GM21825 (cell line): Measurements from ENCODE around the gene KIF16B.

ENCODE experiments used
- ATAC-seq: cut with Tn5 transposase; IDR thresholded peaks from one replicate; pipeline ENCODE4 v1.9.1; 2021; ENCODE audit warnings: mild to moderate bottlenecking, moderate library complexity; ENCODE audit not compliant: unreplicated experiment

The KIF16B gene

DNA sequence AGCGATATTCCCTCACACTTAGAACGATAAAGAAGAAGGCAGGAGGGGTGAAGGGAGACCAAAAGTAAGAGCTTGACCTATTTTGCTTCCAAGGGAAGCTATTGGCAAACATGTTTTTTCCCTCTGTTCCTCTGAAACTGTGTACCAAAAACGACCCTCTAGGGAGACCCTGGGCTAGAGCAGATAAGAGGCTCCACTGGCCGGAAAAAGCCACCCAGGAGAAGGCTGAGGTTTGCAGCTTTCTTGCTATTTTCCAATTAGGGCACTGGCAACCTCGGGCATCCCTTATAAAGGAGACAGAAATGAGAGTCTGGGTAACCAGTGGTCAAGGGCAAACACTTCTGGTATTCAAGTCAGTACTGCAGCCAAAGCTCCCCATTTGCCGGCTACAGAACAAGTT, 168.0 kb downstream of the KIF16B start:
- no peak for ATAC-seq

DNA sequence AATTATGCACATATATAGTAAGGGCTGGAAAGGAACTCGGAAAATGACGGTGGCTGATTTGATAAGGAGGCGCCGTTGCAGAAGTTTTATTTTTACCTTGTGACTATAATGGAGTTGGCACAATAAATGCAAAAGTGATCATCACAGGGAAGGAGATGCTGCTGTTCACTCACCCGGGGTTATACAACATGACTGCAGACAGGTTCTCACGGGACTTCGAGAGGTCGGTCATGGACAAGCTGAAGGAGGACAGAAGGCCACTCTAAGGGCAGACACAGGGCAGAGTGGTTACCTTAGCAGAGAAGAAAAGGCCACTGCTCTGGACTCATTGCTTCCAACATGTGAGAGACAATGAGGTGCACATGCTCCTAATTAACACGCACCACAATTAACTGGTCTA, 168.6 kb downstream of the KIF16B start:
- no peak for ATAC-seq

DNA sequence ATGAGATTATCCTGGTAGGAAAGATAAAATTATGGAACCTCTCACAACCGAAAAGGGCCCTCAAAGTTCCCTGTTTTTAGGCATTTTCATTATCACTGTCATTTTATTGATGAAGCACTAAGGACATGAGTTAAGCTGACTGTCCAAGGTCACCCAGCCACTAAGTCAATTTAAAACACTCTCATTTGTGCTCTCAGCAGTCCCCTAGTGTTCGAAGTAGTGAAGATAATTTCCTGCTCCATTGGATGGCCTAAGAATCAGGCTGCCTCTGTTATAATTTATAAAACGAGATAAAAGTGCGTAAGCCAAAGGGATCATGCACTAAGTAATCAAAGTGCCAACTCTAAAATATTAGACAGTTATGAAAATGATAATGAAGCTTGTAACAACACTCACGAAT, 169.1 kb downstream of the KIF16B start:
- no peak for ATAC-seq

DNA sequence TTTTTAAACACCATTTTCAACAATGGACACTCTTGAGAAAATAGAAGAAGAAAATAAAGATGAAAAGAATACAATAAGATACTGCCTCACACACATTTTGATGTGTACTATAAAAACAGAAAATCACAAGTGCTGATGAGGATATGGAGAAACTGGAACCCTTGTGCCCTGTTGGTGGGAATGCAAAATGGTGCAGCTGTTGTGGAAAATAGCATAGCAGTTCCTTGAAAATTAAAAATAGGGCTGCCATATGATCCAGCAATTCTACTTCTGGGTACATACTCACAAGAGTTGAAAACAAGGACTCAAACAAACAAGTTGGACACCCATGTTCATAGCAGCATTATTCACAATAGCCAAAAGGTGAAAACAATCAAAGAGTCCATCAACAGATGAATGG, 173.0 kb downstream of the KIF16B start:
- ATAC-seq: no peak

DNA sequence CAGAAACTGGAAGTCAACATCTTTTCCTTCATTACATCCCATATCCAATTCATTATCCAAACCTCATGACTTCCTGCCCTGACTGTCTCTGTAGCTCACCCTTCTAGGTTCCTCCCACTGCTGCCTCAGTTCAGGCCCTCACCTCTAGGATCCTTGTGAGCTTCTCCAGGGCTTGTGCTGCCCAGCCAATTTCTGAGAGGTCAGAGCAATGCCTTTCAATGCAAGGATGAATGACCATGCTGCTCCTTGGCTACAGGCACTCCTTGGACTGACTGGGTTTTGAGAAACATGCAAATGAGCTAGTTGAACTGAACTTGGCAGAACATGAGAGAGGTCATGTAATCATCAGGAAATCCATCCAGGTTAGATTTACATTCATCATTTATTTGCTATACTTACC, 173.4 kb downstream of the KIF16B start:
- no peak for ATAC-seq

DNA sequence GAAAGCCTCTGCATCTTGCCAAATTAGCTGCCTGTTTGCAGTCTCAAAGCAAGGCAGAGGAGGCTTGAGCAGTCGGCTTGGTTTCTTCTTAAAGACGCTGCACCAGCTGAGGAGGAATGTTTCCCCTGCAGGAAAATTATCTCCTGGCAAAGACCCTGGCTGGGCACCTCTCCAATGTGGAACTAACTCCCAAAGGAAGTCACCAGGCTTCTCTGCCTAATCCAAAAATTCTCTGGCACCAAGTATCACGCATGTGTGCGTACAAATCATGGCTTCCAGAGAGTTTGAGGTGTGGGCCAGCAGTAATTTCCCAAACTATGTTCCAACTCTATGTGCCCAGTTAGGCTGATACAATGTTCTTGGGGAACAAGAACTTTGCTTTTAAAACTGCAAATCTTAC, 176.2 kb downstream of the KIF16B start:
- ATAC-seq: no peak

DNA sequence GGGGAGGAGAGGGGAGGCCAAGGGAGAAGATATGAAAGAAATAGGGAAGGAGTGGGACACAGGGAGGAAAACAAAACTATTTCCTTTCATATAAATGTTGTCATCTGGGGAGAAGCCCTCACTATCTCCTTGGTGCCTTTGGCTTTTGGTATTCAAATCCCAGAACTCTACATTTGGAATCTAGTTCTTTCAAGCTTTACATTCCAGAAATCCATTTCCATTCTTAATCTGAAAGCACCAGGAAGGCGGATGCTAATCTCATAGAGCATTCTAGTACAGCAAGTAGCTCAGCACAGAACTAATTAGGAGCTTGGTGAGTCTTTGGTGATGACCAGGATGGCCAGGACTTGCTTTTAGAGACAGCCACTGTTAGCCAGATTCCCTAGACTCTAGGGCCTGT, 177.9 kb downstream of the KIF16B start:
- no peak for ATAC-seq

DNA sequence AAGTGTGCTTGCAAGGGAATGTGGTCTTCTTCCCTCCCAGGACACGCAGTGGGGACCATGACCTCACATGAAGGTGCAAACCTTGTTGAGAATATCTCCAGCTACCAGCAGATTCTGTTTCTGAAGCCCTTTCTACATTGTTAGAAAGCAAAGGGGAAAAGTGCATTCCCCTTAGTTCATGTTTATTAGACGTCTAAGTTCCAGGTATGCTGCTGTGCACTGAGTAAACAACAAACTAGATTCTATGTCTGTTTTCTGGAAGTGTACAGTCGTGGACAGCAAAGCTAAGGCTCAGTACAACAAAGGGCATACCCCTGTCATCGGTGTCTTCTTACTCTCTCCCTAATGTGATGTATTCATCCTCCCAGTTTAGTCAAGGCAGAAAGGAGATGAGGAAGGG, 178.5 kb downstream of the KIF16B start:
- no peak for ATAC-seq

DNA sequence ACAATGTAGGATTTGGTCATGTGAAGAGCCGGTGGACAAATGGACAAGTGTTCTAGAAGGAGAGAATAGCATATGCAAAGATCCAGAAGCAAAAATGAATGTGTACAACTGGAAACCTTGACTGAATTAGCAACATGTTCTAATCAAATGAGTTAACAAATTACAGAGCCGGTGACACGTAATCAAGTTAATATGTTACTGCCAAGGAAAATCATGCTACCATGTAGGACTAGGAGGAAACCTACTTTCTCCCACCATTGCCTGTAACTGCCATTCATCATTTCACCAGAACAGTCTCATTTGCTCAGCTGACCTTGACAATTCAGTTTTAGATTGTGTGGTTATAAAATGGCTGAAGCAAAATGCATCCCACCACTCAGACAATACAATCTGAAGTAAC, 179.4 kb downstream of the KIF16B start:
- ATAC-seq: no peak

DNA sequence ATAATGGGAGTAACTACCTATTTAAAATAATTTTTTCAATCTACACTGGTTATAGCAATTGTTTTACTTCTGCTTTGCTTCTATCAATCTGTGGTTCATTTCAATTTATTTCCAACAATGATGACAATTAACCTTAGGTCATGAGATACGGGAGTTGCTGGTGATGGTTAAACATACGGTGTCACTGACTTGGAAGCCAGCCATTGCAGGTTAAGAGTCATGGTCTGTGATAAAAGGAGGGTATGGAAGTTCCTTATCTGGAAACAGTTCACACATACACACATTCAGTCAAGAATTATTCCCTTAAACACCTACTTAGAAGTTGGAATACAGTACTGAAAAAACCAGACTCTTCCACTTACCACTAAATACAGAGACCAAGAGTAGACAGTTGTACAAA, 180.0 kb downstream of the KIF16B start:
- ATAC-seq: no peak

DNA sequence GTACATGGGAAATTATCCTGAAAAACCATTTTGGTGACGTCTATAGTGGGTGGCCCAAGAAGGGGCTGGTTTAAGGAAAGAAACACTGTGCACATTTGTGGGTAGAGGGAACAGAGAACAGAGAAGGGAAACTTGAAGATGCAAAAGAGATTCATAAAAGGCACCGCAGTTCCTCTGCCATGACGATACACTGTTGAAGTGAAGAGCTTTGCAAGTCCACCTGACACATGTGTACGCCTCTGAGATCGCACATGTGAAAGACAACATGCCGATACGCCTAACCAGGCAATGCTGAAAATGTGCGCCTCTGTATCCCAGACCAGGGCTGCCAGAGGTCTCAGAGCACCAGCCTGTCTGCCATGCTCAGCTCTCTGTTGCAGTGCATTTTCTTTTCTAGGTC, 180.9 kb downstream of the KIF16B start:
- ATAC-seq: peak; percentile 94

DNA sequence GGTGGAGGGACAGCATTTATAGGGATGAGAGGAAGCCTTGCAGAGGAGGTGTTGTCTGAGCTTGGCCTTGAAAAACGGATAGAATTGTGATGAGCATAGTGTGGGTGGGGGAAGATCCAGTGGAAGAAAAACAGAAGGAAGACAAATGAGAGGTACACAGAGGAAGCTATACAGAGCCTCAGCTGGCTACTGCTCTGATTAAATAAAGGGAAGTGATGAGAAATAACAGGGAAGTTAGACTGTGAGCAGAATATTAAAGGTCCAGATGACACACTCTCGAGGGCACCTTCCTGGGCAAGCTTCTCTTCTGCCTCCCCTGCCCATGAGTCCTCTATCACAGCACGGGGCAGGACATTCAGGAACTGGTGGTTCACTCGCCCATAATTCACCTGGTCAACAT, 182.3 kb downstream of the KIF16B start:
- no peak for ATAC-seq

DNA sequence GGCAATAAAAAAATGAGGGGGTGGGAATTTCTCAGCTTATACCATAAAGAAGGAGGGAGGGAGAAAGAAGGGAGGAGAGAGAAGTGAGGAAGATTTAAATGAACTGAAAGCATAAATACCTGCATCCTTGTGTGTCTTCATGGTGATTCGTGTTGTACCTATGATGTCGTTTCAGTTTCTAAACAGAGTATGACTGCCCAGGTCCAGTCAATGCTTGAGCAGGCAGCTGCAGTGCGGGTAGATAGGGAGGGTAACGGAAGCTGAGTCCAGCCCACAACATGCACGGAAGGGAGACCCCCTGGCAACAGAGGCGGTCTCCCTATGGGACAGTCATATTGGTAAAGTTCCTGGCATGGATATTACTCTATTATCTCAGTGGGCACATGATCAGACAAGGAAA, 184.5 kb downstream of the KIF16B start:
- no peak for ATAC-seq

DNA sequence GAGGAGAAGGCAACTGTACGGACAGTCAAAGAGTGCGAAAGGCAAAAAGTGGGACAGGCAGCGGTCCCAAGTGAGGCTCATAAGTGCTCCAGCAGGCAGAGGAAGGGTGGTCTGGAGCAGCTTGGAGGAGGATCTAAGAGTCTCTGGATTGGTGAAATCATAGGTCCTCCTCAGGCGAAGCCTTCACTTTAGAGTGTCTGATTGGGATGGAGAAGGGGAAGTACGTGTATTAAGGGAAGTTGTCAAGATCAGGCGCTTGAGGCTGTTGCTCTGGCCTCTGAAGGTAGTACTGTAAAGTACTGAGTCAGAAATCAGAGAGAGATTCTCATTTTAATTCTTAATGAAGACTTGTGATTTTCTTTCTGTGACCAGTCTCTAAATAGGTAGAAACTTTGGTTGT, 185.6 kb downstream of the KIF16B start:
- no peak for ATAC-seq

DNA sequence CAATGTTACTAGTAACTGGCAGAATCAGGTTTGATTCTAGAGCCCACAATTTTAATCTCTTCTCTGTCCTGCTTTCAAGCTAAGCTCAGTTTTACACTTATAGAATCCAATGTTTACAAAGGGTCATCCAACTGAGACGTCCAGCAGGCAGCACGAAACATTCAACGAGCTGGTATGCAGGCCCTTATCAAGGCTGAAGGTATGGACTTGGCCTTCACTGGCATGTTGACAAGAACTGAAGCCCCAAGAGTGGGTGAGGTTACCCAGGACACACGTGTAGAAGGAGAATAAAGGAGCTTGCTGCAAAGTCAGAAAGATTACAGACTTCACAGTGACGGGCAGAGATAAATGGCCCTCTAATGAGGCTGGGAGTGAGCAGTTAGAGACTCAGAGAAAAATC, 187.4 kb downstream of the KIF16B start:
- no peak for ATAC-seq

DNA sequence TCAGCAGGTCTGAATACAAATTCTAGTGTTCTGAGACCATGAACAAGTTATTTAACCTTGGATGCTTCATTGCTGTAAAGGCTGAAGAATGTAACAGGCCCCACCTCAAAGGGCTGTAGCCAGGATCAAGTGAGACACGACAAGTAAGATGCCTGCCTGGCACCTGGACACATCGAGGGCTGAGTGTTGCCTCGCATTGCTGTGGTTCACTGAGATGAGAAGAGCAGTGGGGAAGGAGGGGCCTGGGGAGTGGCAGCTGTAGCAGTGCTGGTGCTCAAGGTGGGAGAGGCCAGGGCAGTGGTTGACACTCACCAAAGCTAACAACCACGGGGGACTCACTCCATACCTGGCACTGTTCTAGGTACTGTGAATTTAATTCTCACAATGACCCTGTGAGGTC, 187.8 kb downstream of the KIF16B start:
- no peak for ATAC-seq

DNA sequence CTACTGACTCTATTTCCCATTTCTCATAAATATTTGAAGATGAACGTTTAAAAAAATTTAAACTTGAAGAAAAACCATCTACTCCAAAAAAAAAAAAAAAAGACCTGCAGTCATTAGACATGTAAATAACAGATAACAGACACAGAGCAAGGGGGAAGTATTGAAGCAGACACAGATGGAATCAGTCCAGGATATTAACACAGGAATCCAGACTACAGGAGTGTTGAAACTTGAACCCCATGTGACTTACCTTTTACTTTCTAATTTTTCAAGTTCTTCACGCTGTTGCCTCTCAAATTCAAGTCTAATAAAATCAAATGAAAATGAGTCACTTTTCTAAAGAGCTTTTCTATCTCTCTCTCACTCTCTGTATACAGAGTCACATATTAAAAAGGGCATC, 191.8 kb downstream of the KIF16B start:
- ATAC-seq: no peak

DNA sequence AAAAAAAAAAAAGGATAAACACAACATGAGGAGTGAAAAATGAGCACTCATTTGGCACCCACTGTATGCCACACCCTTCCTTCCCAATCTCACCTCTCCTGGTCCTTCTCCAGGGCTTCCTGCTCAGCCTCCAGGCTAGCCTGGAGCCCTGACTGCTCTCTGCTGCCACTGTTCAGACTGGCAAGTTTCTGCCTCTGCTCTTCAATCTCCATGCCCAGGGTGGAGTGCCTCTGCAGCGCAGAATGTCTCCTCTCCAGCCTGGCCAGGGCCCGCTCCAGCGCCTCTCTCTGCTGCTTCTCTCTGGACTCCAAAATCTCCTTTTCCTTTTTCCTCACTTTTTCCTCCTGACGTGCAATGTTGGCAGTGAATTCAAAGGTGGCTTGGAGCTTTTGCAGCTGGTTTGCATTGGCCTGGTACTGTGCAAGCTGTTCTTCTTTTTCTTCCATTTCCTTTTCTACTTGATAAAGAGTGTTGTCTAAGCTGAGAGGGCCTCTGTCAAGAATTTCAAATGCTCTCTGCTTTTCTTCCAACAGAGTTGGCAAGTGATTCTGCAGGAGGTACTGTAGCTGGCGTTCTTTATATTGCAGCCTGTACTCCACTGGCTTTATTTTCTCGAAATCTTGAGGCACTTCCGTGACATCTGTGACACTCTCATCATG, 194.4 kb downstream of the KIF16B start:
- ATAC-seq: no peak

DNA sequence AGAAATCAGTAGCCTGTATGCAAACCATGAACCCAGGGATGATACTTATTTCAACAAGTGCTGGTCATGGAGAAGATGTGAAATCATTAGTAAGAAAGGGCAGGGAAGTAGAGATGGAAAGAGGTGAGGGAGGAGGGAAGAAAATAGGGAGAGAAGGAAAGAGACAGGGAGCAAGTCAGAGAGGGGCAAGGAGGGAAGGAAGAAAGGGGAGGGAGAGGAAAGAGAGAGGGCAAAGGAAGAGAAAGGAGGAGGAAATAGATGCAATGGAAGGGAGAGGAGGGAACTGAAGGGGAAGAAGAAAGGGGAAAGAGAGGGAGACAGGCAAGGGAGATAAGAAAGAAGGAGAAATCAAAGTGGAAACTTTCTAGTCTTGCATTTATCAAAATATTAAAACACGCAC, 195.1 kb downstream of the KIF16B start:
- no peak for ATAC-seq

DNA sequence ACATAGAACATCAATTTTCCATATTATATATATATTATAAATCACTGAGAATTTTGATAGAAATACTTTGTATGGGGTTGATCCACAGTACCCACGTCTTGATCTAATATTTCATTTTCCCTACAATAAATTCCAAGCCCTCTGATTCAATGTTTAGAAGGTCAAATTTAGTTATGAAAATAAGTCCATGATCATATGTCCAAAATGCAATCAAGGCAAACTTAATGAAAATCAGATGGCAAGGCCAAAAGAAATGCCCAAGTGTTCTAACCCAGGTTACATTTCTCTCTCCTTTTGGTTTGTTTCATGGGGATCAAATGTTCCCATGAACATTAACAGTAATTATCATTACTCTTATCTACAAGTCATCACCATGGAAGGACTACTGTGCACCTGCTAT, 203.8 kb downstream of the KIF16B start:
- ATAC-seq: no peak

DNA sequence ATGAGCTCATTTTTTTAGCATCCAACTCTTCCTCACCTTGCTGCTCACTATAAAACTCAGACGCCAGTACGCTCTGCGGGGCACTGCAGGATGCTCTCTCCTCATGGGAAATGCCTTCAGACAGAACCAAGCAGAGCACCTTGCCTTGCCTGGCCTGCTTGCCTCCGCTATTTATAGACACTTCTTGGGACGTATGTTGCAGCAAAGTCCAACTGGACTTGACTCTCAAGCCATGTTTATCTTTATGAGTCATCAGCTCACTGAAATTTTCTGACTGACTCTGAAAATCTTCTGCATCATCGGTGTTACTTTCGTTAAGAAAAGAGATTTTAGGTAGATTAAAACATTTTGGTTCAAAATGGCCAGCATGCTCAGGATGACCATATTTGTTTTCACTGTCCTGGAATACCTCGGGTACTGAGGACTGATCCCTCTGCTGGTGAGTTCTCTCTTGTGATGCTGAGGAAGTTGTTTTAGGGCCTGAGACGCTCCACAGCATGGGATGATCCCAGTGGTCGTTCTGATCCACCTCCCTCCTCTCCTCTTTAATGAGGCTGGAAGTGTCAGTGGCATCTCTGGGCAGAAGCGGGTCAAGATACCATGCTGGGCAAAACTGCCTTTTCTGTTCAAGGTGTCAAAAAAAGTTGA, 204.5 kb downstream of the KIF16B start:
- ATAC-seq: no peak

DNA sequence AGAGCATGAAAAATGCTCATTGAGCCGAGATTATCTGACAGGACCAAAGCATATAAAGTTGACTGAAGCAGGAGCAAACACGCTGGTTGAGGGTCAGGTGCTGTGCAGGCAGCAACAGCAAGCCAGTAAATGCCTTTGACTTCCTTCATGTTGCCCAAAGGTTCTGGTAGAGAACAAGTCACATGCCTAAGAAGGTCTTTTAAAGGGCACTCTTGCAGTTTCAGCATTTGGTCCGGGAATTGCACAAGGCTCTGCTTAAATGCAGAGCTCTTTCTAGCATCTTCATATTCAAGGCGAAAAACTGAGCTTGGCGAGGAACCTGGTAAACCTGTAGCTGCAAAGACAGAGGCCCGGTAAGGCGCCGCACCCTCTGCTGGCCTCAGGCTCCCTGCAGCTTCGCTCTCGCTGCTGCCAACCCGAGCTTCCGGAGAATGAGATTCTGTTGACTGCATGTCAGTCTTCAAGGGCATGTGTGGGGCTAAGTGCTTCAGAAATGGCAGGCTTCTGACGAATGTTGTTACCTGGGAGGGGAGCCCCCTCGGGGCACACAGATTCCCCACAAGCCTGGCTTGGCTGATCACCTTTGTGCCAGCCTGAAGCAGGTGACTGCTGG, 205.2 kb downstream of the KIF16B start:
- no peak for ATAC-seq

DNA sequence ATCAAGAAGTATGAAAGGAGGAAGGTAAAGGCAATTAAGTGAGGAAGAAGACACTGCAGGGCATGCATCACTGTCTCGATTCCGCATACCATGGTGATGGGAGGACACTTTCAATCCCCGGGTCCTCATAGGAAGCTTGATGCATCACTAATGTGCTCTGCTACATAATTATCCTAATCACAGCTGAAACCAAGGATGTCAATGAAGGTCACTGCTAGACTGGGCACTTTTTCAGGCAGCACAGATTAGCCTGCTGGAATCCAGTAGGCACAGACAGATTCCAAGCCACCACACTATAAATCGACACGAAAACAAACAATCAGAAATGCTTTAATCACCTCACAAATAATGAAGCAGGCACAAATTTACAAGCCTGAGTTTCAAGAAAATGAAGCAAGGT, 206.7 kb downstream of the KIF16B start:
- ATAC-seq: no peak
